Left hindlimb (tissue), 1 donor: ENCODE results near the gene DPP7.

Experiments used
- DNase-seq: peaks from one replicate; pipeline ENCODE4 v3.0.0-alpha.2; 2018

Gene DPP7

GRCh38 chr9:137085920-137086530 is 28.5 kb downstream of the DPP7 start:
- DNase-seq, result no peak

- DNase-seq, result no peak
Measured at GRCh38 chr9:137084526-137084925, 30.0 kb downstream of the DPP7 start.

GRCh38 chr9:137083394-137084004 is 31.0 kb downstream of the DPP7 start:
- no peak for DNase-seq

GRCh38 chr9:137082925-137083290 is 31.6 kb downstream of the DPP7 start:
- no peak for DNase-seq

- no peak for DNase-seq
Measured at GRCh38 chr9:137082222-137082924, 32.2 kb downstream of the DPP7 start.

GRCh38 chr9:137080260-137081122 is 34.0 kb downstream of the DPP7 start:
- no peak for DNase-seq

GRCh38 chr9:137079401-137079787 is 35.1 kb downstream of the DPP7 start:
- DNase-seq, result no peak

- no peak for DNase-seq
Measured at GRCh38 chr9:137078701-137079400, 35.7 kb downstream of the DPP7 start.

- DNase-seq, result no peak
Measured at GRCh38 chr9:137077758-137078693, 36.5 kb downstream of the DPP7 start.

GRCh38 chr9:137077010-137077747 is 37.4 kb downstream of the DPP7 start, which contains the start of gene UAP1L1:
Gene UAP1L1, plus strand, starts transcription at chr9:137077517. Its CDS starts 16 bp downstream, at chr9:137077533.
- DNase-seq, result peak; percentile 69

GRCh38 chr9:137076636-137077009 is 37.9 kb downstream of the DPP7 start:
- DNase-seq, result no peak

- no peak for DNase-seq
Measured at GRCh38 chr9:137075275-137075775, 39.2 kb downstream of the DPP7 start.

- DNase-seq, result no peak
Measured at GRCh38 chr9:137074657-137075274, 39.8 kb downstream of the DPP7 start.

GRCh38 chr9:137073992-137074399 is 40.5 kb downstream of the DPP7 start:
- DNase-seq, result no peak

GRCh38 chr9:137071282-137071681 is 43.3 kb downstream of the DPP7 start:
- no peak for DNase-seq

- no peak for DNase-seq
Measured at GRCh38 chr9:137070906-137071275, 43.6 kb downstream of the DPP7 start.

- peak; percentile 86 for DNase-seq
Measured at GRCh38 chr9:137070201-137070905, 44.2 kb downstream of the DPP7 start, which contains the start of gene SAPCD2. Gene SAPCD2, minus strand, starts transcription at chr9:137070557. Its CDS starts 97 bp downstream, at chr9:137070460.

- DNase-seq, result no peak
Measured at GRCh38 chr9:137069508-137070091, 44.9 kb downstream of the DPP7 start.
